ENCODE measurements around the gene SEZ6.
A peak's percentile ranks its signal among the peaks of the same experiment; 100 is the strongest.

Gene SEZ6

DNA sequence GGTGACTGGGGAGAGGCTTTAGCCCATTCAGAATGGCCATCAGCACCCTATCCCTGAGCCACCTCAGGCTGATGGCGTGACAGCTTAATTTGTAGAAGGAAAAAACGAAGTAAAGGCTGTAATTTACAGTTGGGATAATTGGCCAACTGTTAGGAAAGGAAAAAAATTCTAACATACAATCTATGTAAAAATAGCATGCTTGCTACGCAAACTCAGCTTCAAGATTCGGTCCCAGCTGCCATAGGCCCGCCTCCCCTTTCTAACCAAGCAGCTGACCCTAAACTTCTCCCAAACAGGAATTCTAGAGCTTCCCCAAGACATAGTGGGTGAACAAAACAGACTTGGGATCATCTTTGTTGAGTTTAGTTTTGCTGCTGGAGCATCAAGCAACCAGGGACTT, 4.9 kb downstream of the SEZ6 start:
- DNase-seq: no peak

DNA sequence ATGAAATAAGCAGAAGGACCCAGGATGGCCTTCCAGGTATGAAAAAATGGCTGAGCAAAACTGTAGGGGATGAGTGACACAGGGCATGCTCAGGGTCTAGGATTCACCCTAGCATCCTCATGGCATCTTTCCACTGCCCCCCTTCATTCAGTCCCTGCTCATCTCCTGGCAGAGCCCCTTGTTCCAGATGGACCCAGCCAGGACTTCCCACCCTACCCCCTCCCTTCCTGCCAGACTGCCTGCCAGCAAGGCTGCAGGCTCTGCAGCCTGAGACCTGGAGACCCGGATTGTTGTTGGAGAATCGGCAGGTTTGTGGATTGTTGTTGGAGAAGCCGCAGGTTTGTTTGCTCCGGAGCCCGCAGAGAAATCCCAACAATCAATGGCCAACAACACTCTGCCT, 6.6 kb downstream of the SEZ6 start:
- peak; percentile 27 for DNase-seq

- peak; percentile 71 for DNase-seq
Measured at GRCh38 chr17:28997806-28998205, 8.0 kb downstream of the SEZ6 start.

DNA sequence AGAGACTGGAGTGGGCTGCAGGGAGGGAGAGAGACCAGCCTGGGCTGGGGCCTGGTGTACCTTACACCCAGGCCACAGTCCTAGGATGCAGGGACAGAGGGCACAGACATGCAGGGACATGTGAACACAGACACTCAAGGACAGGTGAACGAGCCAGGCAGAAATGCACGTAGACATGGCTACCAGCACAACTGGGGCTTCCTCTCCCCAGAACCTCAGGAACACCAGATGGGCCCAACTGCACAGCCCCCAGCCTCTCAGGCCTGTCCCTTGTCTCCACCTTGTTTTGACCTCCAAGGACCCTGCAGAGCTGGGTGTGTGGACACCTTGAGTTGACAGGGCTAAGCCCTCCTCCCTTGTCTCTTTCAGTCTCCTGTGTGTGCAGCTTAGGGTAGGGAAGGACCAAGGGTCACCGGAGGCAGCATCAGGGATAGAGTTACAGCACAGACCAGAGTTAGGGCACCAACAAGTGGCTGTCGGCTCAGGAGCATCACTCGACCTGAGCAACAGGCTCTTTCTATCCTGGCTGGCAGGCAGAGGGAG, 9.2 kb downstream of the SEZ6 start:
- no peak for DNase-seq

DNA sequence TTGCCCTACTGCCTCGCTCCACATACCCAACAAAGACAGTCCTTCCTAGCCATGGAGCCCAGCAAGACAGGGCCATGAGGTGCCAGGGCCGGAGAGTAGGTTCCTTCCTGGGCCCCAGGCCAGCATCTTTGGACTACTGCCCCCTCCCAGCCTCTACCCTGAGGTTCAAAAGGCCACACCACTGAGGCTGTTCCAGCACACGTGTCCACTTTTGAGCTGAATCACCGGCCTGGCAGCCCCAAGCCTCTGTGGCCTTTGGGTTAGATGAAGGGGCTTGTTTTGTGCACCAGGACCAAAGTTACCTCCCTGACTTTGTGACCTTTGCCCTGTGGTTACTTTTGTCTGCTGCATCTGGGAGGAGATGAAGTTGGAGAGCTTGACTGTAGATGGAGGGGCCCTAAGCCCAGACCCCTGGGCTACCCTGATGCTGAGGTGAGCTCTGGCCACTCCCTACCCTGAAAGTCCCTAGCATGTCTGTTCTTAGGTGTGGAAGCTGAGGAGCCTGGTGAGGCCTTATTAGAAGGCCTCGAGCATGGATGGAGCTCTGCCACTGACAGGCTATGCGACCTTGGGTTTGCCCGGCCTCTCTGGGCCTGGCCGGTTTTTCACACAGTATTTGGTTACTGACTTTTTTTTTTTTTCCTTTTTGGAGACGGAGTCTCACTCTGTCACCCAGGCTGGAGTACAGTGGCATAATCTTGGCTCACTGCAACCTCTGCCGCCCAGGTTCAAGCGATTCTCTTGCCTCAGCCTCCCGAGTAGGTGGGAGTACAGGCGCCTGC, 12.0 kb downstream of the SEZ6 start:
- no peak for DNase-seq

- DNase-seq: no peak
Measured at GRCh38 chr17:28992625-28993600, 12.9 kb downstream of the SEZ6 start.

DNA sequence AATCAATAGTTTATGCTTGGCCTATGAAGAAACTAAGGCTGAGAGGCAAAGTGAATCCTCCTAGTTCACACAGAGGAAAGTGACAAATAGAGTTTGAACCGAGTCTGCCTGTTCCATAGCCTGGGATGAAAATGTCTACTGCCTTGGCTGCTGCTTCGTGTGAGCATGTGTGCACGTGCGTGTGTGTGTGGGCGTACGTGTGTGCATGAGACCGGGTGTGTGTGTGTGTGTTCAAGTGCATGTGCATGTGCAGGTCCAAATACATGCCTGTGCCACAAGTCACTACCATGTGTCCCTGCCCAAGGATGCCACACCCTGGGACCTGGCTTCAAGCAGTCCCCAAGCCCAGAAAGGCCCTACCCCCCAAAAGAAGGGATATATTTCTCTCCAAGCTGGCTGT, 13.6 kb downstream of the SEZ6 start:
- no peak for DNase-seq

GRCh38 chr17:28991779-28992178, 14.1 kb downstream of the SEZ6 start:
- DNase-seq: no peak

DNA sequence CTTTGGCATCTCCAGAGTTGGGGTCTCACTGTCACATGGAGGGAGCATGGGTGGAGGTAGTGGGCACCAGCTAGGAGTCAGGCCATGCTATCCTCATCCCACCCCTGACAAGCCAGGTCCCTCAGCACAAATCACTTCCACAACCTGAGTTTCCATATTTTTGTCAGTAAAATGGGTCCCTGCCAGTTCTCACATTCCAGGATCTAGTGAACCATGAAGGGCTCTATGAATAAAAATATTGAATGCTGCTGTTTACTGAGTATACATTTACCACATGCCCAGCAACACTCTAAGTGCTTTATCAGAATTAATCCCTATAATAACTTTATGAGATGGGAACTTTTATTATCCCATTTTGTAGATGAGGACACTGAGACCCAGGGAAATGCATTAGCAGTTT, 16.8 kb downstream of the SEZ6 start:
- no peak for DNase-seq

GRCh38 chr17:28988475-28988874, 17.4 kb downstream of the SEZ6 start:
- DNase-seq: no peak

- DNase-seq: no peak
Measured at GRCh38 chr17:28986714-28987655, 18.8 kb downstream of the SEZ6 start.

GRCh38 chr17:28985950-28986713, 19.7 kb downstream of the SEZ6 start:
- DNase-seq: no peak

- no peak for DNase-seq
Measured at GRCh38 chr17:28983286-28984230, 22.3 kb downstream of the SEZ6 start.

- peak; percentile 34 for DNase-seq
Measured at GRCh38 chr17:28982131-28982793, 23.6 kb downstream of the SEZ6 start.

GRCh38 chr17:28978356-28978964, 27.4 kb downstream of the SEZ6 start:
- no peak for DNase-seq

- DNase-seq: no peak
Measured at GRCh38 chr17:28977659-28978355, 28.0 kb downstream of the SEZ6 start.

DNA sequence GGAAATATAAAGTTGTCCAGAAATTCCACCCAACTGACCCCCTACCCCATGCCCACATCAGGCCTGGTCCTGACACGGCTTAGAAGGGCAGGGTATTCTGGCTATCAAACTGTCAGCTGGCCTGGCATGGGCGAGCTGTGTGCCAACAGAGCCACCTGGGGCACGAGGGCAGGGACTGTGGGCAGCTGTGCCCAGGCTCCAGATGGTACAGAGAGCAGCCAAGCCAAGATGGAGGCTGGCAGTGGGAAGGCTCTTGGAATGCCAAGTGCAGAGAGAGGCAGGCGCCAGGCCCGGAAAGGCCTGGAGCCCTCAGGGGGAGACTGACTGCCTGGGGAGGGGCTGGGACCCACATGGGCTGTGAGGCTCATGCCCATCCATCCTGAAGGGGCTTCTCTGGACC, 30.2 kb downstream of the SEZ6 start:
- DNase-seq: no peak

DNA sequence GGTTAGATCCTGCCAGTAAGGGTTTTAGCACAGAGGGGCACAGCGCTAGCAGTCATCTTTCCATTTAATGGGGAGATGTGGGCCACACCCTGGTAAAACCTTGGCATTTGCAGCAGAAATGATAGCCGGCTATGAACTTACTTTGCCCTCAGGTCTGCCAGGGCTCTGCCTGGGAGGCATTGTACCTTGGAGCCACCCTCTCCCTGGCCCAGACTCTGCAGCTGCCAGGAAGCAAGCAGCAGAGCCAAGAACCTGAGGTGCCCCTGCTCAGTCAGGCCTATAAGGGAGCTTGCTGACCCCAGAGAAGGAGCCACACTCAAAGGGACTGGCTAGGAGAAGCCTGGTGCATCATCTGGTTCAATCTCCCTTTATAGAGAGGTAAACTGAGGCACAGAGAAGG, 30.8 kb downstream of the SEZ6 start:
- DNase-seq: no peak

- DNase-seq: no peak
Measured at GRCh38 chr17:28974451-28974850, 31.4 kb downstream of the SEZ6 start.
